Naive thymus-derived CD8-positive, alpha-beta T cell (primary cell): ENCODE data around the gene UQCRC1. TPM values are rescaled to one million over a fixed set of nuclear protein-coding genes. Genes with fewer than 3 reads are reported as not detected.

Experiments used
- ATAC-seq, 2 donors: fragments of 150-1000 bp; cut with Tn5 transposase in 1 of 2; sonication (Bioruptor Pico), chemical (Tn5 transposase) in 1 of 2; 1 replicate in 1 of 2; 2 replicates in 1 of 2; pipeline ENCODE4 v1.10.0; 2021; ENCODE audit warnings: mild to moderate bottlenecking in 2 of 2, moderate library complexity in 2 of 2
- POLR2A ChIA-PET: fragments of 350-600 bp; sonication (Branson Sonifier 250); formaldehyde crosslinking; loops from one replicate; lab custom pipeline; 2021; ENCODE audit warnings: antibody characterized with exemption; lab: Charles Lee
- DNase-seq, 10 donors: peaks; one replicate each; pipeline versions ENCODE4 v3.0.0 to v3.0.0-alpha.2; 2020 to 2022
- H3K27ac Mint-ChIP-seq, 10 donors: one replicate each; pipeline ENCODE4 v1.8.0; 2020 to 2022; ENCODE audit warnings: mild to moderate bottlenecking in 10 of 10, mixed read lengths in 10 of 10, moderate library complexity in 4 of 10, inconsistent platforms in 1 of 10
- H3K27me3 Mint-ChIP-seq, 5 donors: one replicate each; pipeline ENCODE4 v1.8.0; 2021 to 2022; ENCODE audit warnings: mixed read lengths in 5 of 5
- H3K36me3 Mint-ChIP-seq, 3 donors: one replicate each; pipeline ENCODE4 v1.8.0; 2020 to 2022; ENCODE audit warnings: mixed read lengths in 3 of 3, mild to moderate bottlenecking in 2 of 3, inconsistent platforms in 1 of 3
- H3K4me1 Mint-ChIP-seq, 4 donors: one replicate each; pipeline ENCODE4 v1.8.0; 2021 to 2022; ENCODE audit warnings: mixed read lengths in 4 of 4
- H3K4me3 Mint-ChIP-seq, 10 donors: one replicate each; pipeline ENCODE4 v1.8.0; 2020 to 2022; ENCODE audit warnings: mild to moderate bottlenecking in 10 of 10, mixed read lengths in 10 of 10, moderate library complexity in 6 of 10, inconsistent platforms in 1 of 10
- H3K9me3 Mint-ChIP-seq, 9 donors: one replicate each; pipeline ENCODE4 v1.8.0; 2020 to 2022; ENCODE audit warnings: mixed read lengths in 9 of 9, mild to moderate bottlenecking in 3 of 9, inconsistent platforms in 1 of 9, moderate library complexity in 1 of 9
- polyA plus RNA-seq, 3 donors: library from polyadenylated mRNA; unstranded; fragments of 300-500 nt; fragmentation: Illumina TruSeq; gene quantifications; one replicate each; pipeline ENCODE4 v1.2.3, GENCODE V29; 2021
- total RNA-seq, 8 experiments: library from RNA in 2 of 8; stranded (reverse) in 2 of 8; gene quantifications; one replicate each; pipeline ENCODE4 v1.2.3 and lab custom pipeline; 2021 to 2026

Gene UQCRC1
- total RNA-seq (10 to 100 TPM; 78.8 to 83.4 TPM), polyA plus RNA-seq (100 to 1,000 TPM; 143 to 167 (median 151) TPM), total RNA-seq (lab: John Stamatoyannopoulos, UW) (34.4 to 122 (median 66.7) reads per million in 6 experiments)

GRCh38 chr3:48609088-48610005 is at the start of gene UQCRC1:
UQCRC1 (minus strand) TSS chr3:48609646; CDS start chr3:48609620, 26 bp downstream.
- H3K4me1 Mint-ChIP-seq = peaks cover 10 to 25% (median 18%) of the 10 kb centered on the region in 4 donors
- no peaks in the 10 kb centered on the region for H3K9me3 Mint-ChIP-seq
- peak within 1 kb of the TSS; percentile 92 to 99 (median 98) for H3K27ac Mint-ChIP-seq
- no peaks in the 10 kb centered on the region for H3K27me3 Mint-ChIP-seq
- ATAC-seq = peak; percentile 99
- POLR2A ChIA-PET = interaction anchor here (0.5 to 1.6 kb wide), 5 partner anchors 47 to 356 kb away, joined by 3 to 4 read pairs (median 3); no protein-coding TSS in a partner anchor
- H3K36me3 Mint-ChIP-seq = peaks cover 0 to 31% (median 0%) of the 10 kb centered on the region in 3 donors
- H3K4me3 Mint-ChIP-seq = peak within 1 kb of the TSS; percentile 93 to 100 (median 98)
- DNase-seq = peak; percentile 83 to 95 (median 92)

DNA sequence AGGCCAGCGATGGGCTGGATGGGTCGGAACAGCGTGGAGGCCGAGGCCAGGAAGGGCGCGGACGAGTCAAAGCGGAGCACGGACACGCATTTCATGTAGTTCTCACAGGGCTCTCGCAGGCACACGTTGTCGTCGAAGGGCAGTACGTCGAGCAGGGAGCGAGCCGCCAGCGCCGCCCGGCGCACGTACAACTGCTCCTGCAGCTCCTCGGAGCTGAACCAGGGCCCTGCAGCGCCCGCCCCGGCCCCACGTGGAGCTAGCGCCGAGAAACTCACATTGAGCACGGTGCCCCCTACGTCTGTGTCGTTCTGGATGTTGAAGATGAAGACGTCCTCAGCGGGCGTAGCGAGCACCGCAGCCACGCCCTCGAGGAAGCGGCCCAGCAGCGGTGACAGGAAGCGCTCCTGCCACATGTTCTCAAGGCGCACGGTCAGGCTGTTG is 47.4 kb upstream of the UQCRC1 start:
- DNase-seq (peak in 7 of 10 donors; percentile 34 to 71 (median 45)), ATAC-seq (peak; percentile 10 to 27)
- peak overlapping the region; percentile 67 to 84 (median 80) for H3K4me3 Mint-ChIP-seq
- peaks cover 0 to 2% (median 0%) of the 10 kb centered on the region in 9 donors for H3K9me3 Mint-ChIP-seq
- POLR2A ChIA-PET = interaction anchor here (1.0 to 1.5 kb wide), 6 partner anchors 21 to 437 kb away, joined by 3 to 10 read pairs (median 4); partner anchors contain the start of genes QRICH1, SLC26A6, TMEM89 and UQCRC1
- H3K27me3 Mint-ChIP-seq = peaks cover 0 to 19% (median 3%) of the 10 kb centered on the region in 5 donors
- peaks cover 1 to 34% (median 16%) of the 10 kb centered on the region in 4 donors for H3K4me1 Mint-ChIP-seq
- H3K36me3 Mint-ChIP-seq = peaks cover 0 to 11% (median 0%) of the 10 kb centered on the region in 3 donors
- H3K27ac Mint-ChIP-seq = peak overlapping the region in 8 of 10 donors; percentile 10 to 90 (median 62)

- POLR2A ChIA-PET = interaction anchor here (1.0 to 1.5 kb wide), 6 partner anchors 21 to 438 kb away, joined by 3 to 10 read pairs (median 4); partner anchors contain the start of genes QRICH1, SLC26A6, TMEM89 and UQCRC1
- Mint-ChIP-seq H3K36me3 (peaks cover 0 to 11% (median 0%) of the 10 kb centered on the region in 3 donors), H3K27me3 (peaks cover 0 to 16% (median 3%) of the 10 kb centered on the region in 5 donors), H3K27ac (peak overlapping the region; percentile 8 to 93 (median 90)), H3K9me3 (no peaks in the 10 kb centered on the region), H3K4me3 (peak overlapping the region; percentile 71 to 89 (median 80)), H3K4me1 (peaks cover 1 to 28% (median 13%) of the 10 kb centered on the region in 4 donors)
- ATAC-seq (peak; percentile 82 to 87), DNase-seq (peak; percentile 77 to 93 (median 87))
Measured at GRCh38 chr3:48656061-48656840, 46.8 kb upstream of the UQCRC1 start.

DNA sequence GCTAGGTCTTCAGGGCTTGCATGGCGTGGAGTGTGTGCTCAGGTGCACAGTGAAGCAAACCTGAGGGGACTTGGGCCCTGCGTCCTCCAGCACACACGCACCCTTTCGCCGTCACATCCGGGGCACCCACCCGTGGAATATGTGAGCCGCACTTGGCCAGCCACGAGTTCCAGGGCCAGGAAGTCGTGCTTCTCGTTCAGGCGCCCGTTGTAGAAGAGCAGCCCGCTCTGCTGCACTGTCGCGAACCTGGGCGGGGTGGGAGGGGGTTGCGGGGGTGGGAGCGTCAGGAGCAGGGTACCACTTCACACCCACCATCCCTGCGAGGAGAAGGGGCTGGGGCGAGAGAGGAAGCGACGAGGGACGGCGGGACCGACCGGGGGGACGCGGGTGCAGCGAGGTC is 46.2 kb upstream of the UQCRC1 start:
- Mint-ChIP-seq H3K36me3 (peaks cover 0 to 11% (median 0%) of the 10 kb centered on the region in 3 donors), H3K4me3 (peak overlapping the region; percentile 71 to 89 (median 76)), H3K27ac (peak overlapping the region; percentile 35 to 93 (median 90)), H3K4me1 (peaks cover 1 to 28% (median 13%) of the 10 kb centered on the region in 4 donors), H3K9me3 (no peaks in the 10 kb centered on the region), H3K27me3 (peaks cover 0 to 12% (median 3%) of the 10 kb centered on the region in 5 donors)
- DNase-seq (peak in 9 of 10 donors; percentile 23 to 77 (median 44)), ATAC-seq (peak; percentile 35 to 45)
- POLR2A ChIA-PET = interaction anchor here (1.2 to 1.4 kb wide), 2 partner anchors 21 to 34 kb away, joined by 3 to 4 read pairs; partner anchors contain the start of genes SLC26A6 and TMEM89

- no peaks in the 10 kb centered on the region for H3K9me3 Mint-ChIP-seq
- H3K4me3 Mint-ChIP-seq = peak overlapping the region; percentile 71 to 89 (median 76)
- ATAC-seq (no peak), DNase-seq (no peak)
- peaks cover 0 to 11% (median 0%) of the 10 kb centered on the region in 3 donors for H3K36me3 Mint-ChIP-seq
- POLR2A ChIA-PET = interaction anchor here (1.2 kb wide), 1 partner anchor 20 kb away, joined by 4 read pairs; the partner anchor contains the start of gene SLC26A6
- peaks cover 0 to 7% (median 3%) of the 10 kb centered on the region in 5 donors for H3K27me3 Mint-ChIP-seq
- peaks cover 1 to 28% (median 12%) of the 10 kb centered on the region in 4 donors for H3K4me1 Mint-ChIP-seq
- peak overlapping the region; percentile 35 to 92 (median 84) for H3K27ac Mint-ChIP-seq
Measured at GRCh38 chr3:48655063-48655462, 45.6 kb upstream of the UQCRC1 start.

GRCh38 chr3:48652923-48653715 is 43.7 kb upstream of the UQCRC1 start:
- DNase-seq = no peak
- ATAC-seq = no peak
- Mint-ChIP-seq H3K4me1 (peaks cover 1 to 28% (median 12%) of the 10 kb centered on the region in 4 donors), H3K9me3 (no peaks in the 10 kb centered on the region), H3K4me3 (peak overlapping the region in 4 of 10 donors; percentile 30 to 53 (median 44)), H3K27ac (peak overlapping the region in 3 of 10 donors; percentile 34 to 83 (median 82)), H3K36me3 (peaks cover 0 to 13% (median 0%) of the 10 kb centered on the region in 3 donors), H3K27me3 (no peaks in the 10 kb centered on the region)
- POLR2A ChIA-PET = no interaction called here

GRCh38 chr3:48651771-48652170 is 42.3 kb upstream of the UQCRC1 start:
- POLR2A ChIA-PET = no interaction called here
- no peak for DNase-seq
- Mint-ChIP-seq H3K4me3 (no peak overlapping the region), H3K27ac (no peak overlapping the region), H3K9me3 (no peaks in the 10 kb centered on the region), H3K36me3 (peaks cover 0 to 13% (median 0%) of the 10 kb centered on the region in 3 donors), H3K27me3 (no peaks in the 10 kb centered on the region), H3K4me1 (peaks cover 1 to 17% (median 7%) of the 10 kb centered on the region in 4 donors)
- no peak for ATAC-seq

- H3K4me3 Mint-ChIP-seq = no peak overlapping the region
- no peak for ATAC-seq
- no peaks in the 10 kb centered on the region for H3K9me3 Mint-ChIP-seq
- POLR2A ChIA-PET = no interaction called here
- peaks cover 1 to 15% (median 6%) of the 10 kb centered on the region in 4 donors for H3K4me1 Mint-ChIP-seq
- no peak for DNase-seq
- no peak overlapping the region for H3K27ac Mint-ChIP-seq
- peaks cover 0 to 13% (median 0%) of the 10 kb centered on the region in 3 donors for H3K36me3 Mint-ChIP-seq
- no peaks in the 10 kb centered on the region for H3K27me3 Mint-ChIP-seq
Measured at GRCh38 chr3:48650723-48651122, 41.3 kb upstream of the UQCRC1 start.

DNA sequence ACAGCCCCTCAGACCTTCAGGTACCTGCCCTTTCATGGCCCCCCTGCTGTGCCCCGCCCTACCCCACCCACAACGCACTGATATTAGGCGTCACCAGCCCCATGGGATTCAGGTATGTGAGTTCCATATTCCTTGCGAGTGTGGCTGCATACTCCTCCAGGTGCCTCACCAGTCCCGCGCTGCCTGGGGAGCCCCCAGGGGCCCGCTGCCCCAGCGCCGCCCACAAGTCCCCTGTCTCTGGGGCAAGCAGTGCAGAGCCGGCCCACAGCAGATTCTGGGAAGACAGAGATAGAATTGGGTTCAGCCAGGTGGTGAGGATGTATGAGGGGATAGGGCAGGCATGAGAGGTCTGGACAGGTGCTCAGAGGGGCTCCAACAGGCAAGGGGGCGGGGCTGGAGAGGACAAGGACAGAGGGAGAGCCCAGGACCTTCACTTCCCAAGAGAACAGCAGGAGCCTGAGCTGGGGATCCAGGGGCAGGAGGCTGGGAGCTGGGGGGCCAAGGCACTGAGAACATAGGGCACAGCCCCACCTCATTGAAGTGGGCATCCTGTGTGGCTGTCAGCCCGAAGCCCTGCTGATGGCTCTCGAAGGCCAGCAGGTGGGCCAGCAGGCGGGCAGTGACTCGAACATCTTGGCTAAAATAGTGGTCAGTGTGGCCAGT is 38.9 kb upstream of the UQCRC1 start:
- Mint-ChIP-seq H3K27me3 (no peaks in the 10 kb centered on the region), H3K36me3 (peaks cover 0 to 4% (median 0%) of the 10 kb centered on the region in 3 donors), H3K4me3 (no peak overlapping the region), H3K9me3 (no peaks in the 10 kb centered on the region), H3K4me1 (peaks cover 0 to 2% (median 0%) of the 10 kb centered on the region in 4 donors), H3K27ac (peak overlapping the region in 1 of 10 donors; percentile 77)
- no peak for ATAC-seq
- POLR2A ChIA-PET = no interaction called here
- no peak for DNase-seq

- DNase-seq (no peak), ATAC-seq (no peak)
- Mint-ChIP-seq H3K27ac (peak overlapping the region in 1 of 10 donors; percentile 77), H3K9me3 (no peaks in the 10 kb centered on the region), H3K36me3 (peaks cover 0 to 5% (median 0%) of the 10 kb centered on the region in 3 donors), H3K4me1 (peaks cover 0 to 2% (median 0%) of the 10 kb centered on the region in 4 donors), H3K4me3 (peak overlapping the region in 1 of 10 donors; percentile 38), H3K27me3 (no peaks in the 10 kb centered on the region)
- POLR2A ChIA-PET = no interaction called here
Measured at GRCh38 chr3:48647714-48648113, 38.3 kb upstream of the UQCRC1 start.
